ENCODE data around the gene KLHL5. TPM values are rescaled to one million over a fixed set of nuclear protein-coding genes. Genes with fewer than 3 reads are reported as not detected.
"Not testable (repeated sequence)": the region's sequence is repeated elsewhere in the genome, so short reads cannot be mapped to it uniquely, and the experiment has no call there.

Gene KLHL5
- total RNA-seq, 1 donor from 2014 or later, result 13.5 TPM

- DNase-seq (no peak), ATAC-seq (no peak)
- intact Hi-C loops (cut with micrococcal nuclease), result no loop called here
These were observed 16.8 kb downstream of the KLHL5 start for GRCh38 chr4:39078829-39079228.

GRCh38 chr4:39083164-39083563, 21.1 kb downstream of the KLHL5 start:
- intact Hi-C loops (cut with micrococcal nuclease), result no loop called here
- no peak for ATAC-seq

GRCh38 chr4:39085891-39086290, 23.9 kb downstream of the KLHL5 start:
- DNase-seq (no peak), ATAC-seq (no peak)
- intact Hi-C loops (cut with micrococcal nuclease), result no loop called here

More at GRCh38 chr4:39083164-39083563, 21.1 kb downstream of the KLHL5 start:
- no peak for DNase-seq

- ATAC-seq (no peak), DNase-seq (no peak)
- intact Hi-C loops (cut with micrococcal nuclease), result no loop called here
These were observed 34.8 kb downstream of the KLHL5 start for GRCh38 chr4:39096847-39097246.

- ATAC-seq (no peak), DNase-seq (no peak)
- intact Hi-C loops (cut with micrococcal nuclease), result no loop called here
These were observed 35.3 kb downstream of the KLHL5 start for GRCh38 chr4:39097290-39097689.

- ATAC-seq, result no peak
- intact Hi-C loops (cut with micrococcal nuclease), result no loop called here
These were observed 40.3 kb downstream of the KLHL5 start for GRCh38 chr4:39102297-39102696.

GRCh38 chr4:39103291-39103690, 41.3 kb downstream of the KLHL5 start:
- ATAC-seq (no peak), DNase-seq (no peak)
- intact Hi-C loops (cut with micrococcal nuclease), result no loop called here

More at GRCh38 chr4:39102297-39102696, 40.3 kb downstream of the KLHL5 start:
- DNase-seq, result no peak

GRCh38 chr4:39104255-39104654, 42.2 kb downstream of the KLHL5 start:
- DNase-seq (no peak), ATAC-seq (no peak)
- intact Hi-C loops (cut with micrococcal nuclease), result no loop called here

GRCh38 chr4:39106011-39106410, 44.0 kb downstream of the KLHL5 start:
- DNase-seq, result no peak
- no peak for ATAC-seq
- intact Hi-C loops (cut with micrococcal nuclease), result no loop called here

GRCh38 chr4:39114436-39114835, 52.4 kb downstream of the KLHL5 start:
- intact Hi-C loops (cut with micrococcal nuclease), result no loop called here
- DNase-seq (no peak), ATAC-seq (no peak)

- DNase-seq (no peak), ATAC-seq (no peak)
- intact Hi-C loops (cut with micrococcal nuclease), result no loop called here
These were observed 56.1 kb downstream of the KLHL5 start for GRCh38 chr4:39118034-39118658.

- intact Hi-C loops (cut with micrococcal nuclease), result no loop called here
- DNase-seq (no peak), ATAC-seq (no peak)
These were observed 58.4 kb downstream of the KLHL5 start for GRCh38 chr4:39120418-39120817.

GRCh38 chr4:39124885-39125599, 63.0 kb downstream of the KLHL5 start:
- intact Hi-C loops (cut with micrococcal nuclease), result no loop called here
- no peak for DNase-seq
- no peak for ATAC-seq

- DNase-seq (no peak), ATAC-seq (no peak)
- intact Hi-C loops (cut with micrococcal nuclease), result no loop called here
These were observed 63.6 kb downstream of the KLHL5 start for GRCh38 chr4:39125600-39125985.

- intact Hi-C loops (cut with micrococcal nuclease), result no loop called here
- no peak for DNase-seq
- no peak for ATAC-seq
These were observed 64.4 kb downstream of the KLHL5 start for GRCh38 chr4:39126256-39127095.

- intact Hi-C loops (cut with micrococcal nuclease), result loop anchor here (5.0 kb wide), 1 partner anchor 226 kb away; no protein-coding TSS in a partner anchor
- DNase-seq (no peak), ATAC-seq (no peak)
These were observed 71.6 kb downstream of the KLHL5 start for GRCh38 chr4:39133623-39134022.

GRCh38 chr4:39134683-39135306, 72.8 kb downstream of the KLHL5 start:
- DNase-seq (no peak), ATAC-seq (no peak)
- intact Hi-C loops (cut with micrococcal nuclease), result loop anchor here (5.0 kb wide), 1 partner anchor 227 kb away; no protein-coding TSS in a partner anchor

- ATAC-seq; DNase-seq; intact Hi-C loops (cut with micrococcal nuclease): not testable (repeated sequence)
These were observed 76.2 kb downstream of the KLHL5 start for GRCh38 chr4:39138227-39138626.

- DNase-seq (no peak), ATAC-seq (no peak)
- intact Hi-C loops (cut with micrococcal nuclease), result no loop called here
These were observed 84.2 kb downstream of the KLHL5 start for GRCh38 chr4:39146211-39146610.

GRCh38 chr4:39154009-39154408, 92.0 kb downstream of the KLHL5 start:
- no peak for ATAC-seq
- intact Hi-C loops (cut with micrococcal nuclease), result no loop called here
- DNase-seq, result no peak
